H9 (cell line): ENCODE measurements around the gene MALAT1. TPM values are rescaled to one million over a fixed set of nuclear protein-coding genes. Genes with fewer than 3 reads are reported as not detected.

Experiments
- DNase-seq: peaks from one replicate; pipeline ENCODE4 v3.0.0-alpha.2; 2017
- H2AFZ ChIP-seq: one replicate; pipeline ENCODE4 v1.6.1; 2013; ENCODE audit warnings: mild to moderate bottlenecking, low read length, control low read depth, moderate library complexity
- H2AK5ac ChIP-seq: 2 replicates; pipeline ENCODE4 v1.6.1; 2013; ENCODE audit warnings: low read length, control low read depth, mixed read lengths; ENCODE audit not compliant: insufficient read length
- H2BK120ac ChIP-seq: one replicate; pipeline ENCODE4 v1.6.1; 2013; ENCODE audit warnings: low read depth, mild to moderate bottlenecking, low read length, control low read depth, inconsistent platforms; ENCODE audit not compliant: poor library complexity, severe bottlenecking
- H2BK12ac ChIP-seq: 2 replicates; pipeline ENCODE4 v1.6.1; 2013; ENCODE audit warnings: low read length, control low read depth, mixed read lengths, low read depth; ENCODE audit not compliant: insufficient read length
- H2BK15ac ChIP-seq: 2 replicates; pipeline ENCODE4 v1.6.1; 2013; ENCODE audit warnings: low read depth, low read length, control low read depth
- H2BK20ac ChIP-seq: one replicate; pipeline ENCODE4 v1.6.1; 2013; ENCODE audit warnings: low read depth, mild to moderate bottlenecking, low read length, control low read depth, inconsistent platforms; ENCODE audit not compliant: poor library complexity, severe bottlenecking
- H2BK5ac ChIP-seq: 2 replicates; pipeline ENCODE4 v1.6.1; 2013; ENCODE audit warnings: low read length, control low read depth, mixed read lengths; ENCODE audit not compliant: insufficient read length
- H3K14ac ChIP-seq: 2 replicates; pipeline ENCODE4 v1.6.1; 2013; ENCODE audit warnings: low read length, control low read depth; ENCODE audit not compliant: insufficient read depth
- H3K18ac ChIP-seq: 2 replicates; pipeline ENCODE4 v1.6.1; 2013; ENCODE audit warnings: low read depth, mild to moderate bottlenecking, mixed read lengths, low read length, control low read depth; ENCODE audit not compliant: insufficient read length
- H3K23ac ChIP-seq: 2 replicates; pipeline ENCODE4 v1.6.1; 2013; ENCODE audit warnings: low read length, control low read depth, mixed read lengths, low read depth; ENCODE audit not compliant: insufficient read length
- H3K23me2 ChIP-seq: 2 replicates; pipeline ENCODE4 v1.6.1; 2013; ENCODE audit warnings: low read depth, mild to moderate bottlenecking, mixed read lengths, low read length, control low read depth; ENCODE audit not compliant: insufficient read length, poor library complexity, severe bottlenecking
- H3K27ac ChIP-seq: 2 replicates; pipeline ENCODE4 v1.5.1; 2013; ENCODE audit warnings: low read length, control low read depth, mixed read lengths, low read depth; ENCODE audit not compliant: insufficient read length
- H3K27me3 ChIP-seq: 2 replicates; pipeline ENCODE4 v1.6.1; 2013; ENCODE audit warnings: low read length, control low read depth, inconsistent platforms; ENCODE audit not compliant: insufficient read depth
- H3K4ac ChIP-seq: 2 replicates; pipeline ENCODE4 v1.6.1; 2013; ENCODE audit warnings: low read depth, mild to moderate bottlenecking, control low read depth, inconsistent platforms, low read length, moderate library complexity
- H3K4me1 ChIP-seq: 2 replicates; pipeline ENCODE4 v1.6.1; 2013; ENCODE audit warnings: low read length, control low read depth, inconsistent platforms; ENCODE audit not compliant: insufficient read depth
- H3K4me2 ChIP-seq: 2 replicates; pipeline ENCODE4 v1.6.1; 2013; ENCODE audit warnings: low read length, control low read depth, mixed read lengths; ENCODE audit not compliant: insufficient read length, insufficient read depth
- H3K56ac ChIP-seq: 2 replicates; pipeline ENCODE4 v1.6.1; 2013; ENCODE audit warnings: low read depth, mild to moderate bottlenecking, mixed read lengths, low read length, control low read depth; ENCODE audit not compliant: insufficient read length
- H3K79me1 ChIP-seq: 2 replicates; pipeline ENCODE4 v1.6.1; 2013; ENCODE audit warnings: low read depth, mild to moderate bottlenecking, moderate library complexity, low read length, control low read depth, inconsistent platforms; ENCODE audit not compliant: insufficient read depth, poor library complexity, severe bottlenecking
- H3K79me2 ChIP-seq: 2 replicates; pipeline ENCODE4 v1.6.1; 2013; ENCODE audit warnings: low read length, control low read depth, inconsistent platforms; ENCODE audit not compliant: insufficient read depth
- H3K9ac ChIP-seq: 2 replicates; pipeline ENCODE4 v1.6.1; 2013; ENCODE audit warnings: low read length, control low read depth, mixed read lengths; ENCODE audit not compliant: insufficient read length; ENCODE audit errors: extremely low read depth
- H3K9me3 ChIP-seq: one replicate; pipeline ENCODE4 v1.6.1; 2013; ENCODE audit warnings: low read depth, low read length, inconsistent platforms; ENCODE audit not compliant: control insufficient read depth
- H3T11ph ChIP-seq: one replicate; pipeline ENCODE4 v1.6.1; 2013; ENCODE audit warnings: mild to moderate bottlenecking, low read length, control low read depth, inconsistent platforms
- H4K20me1 ChIP-seq: one replicate; pipeline ENCODE4 v1.6.1; 2013; ENCODE audit not compliant: control insufficient read depth, insufficient read length, insufficient read depth
- H4K5ac ChIP-seq: 2 replicates; pipeline ENCODE4 v1.6.1; 2013; ENCODE audit warnings: low read depth, mild to moderate bottlenecking, mixed read lengths, low read length, control low read depth; ENCODE audit not compliant: insufficient read length
- H4K8ac ChIP-seq: replicated peaks from 2 replicates; pipeline ENCODE4 v1.6.1; 2013; ENCODE audit warnings: low read length, control low read depth, mixed read lengths, low read depth; ENCODE audit not compliant: insufficient read length
- H4K91ac ChIP-seq: 2 replicates; pipeline ENCODE4 v1.6.1; 2013; ENCODE audit warnings: low read depth, mild to moderate bottlenecking, moderate library complexity, mixed read lengths, low read length, control low read depth; ENCODE audit not compliant: insufficient read length
- H3K27ac Mint-ChIP-seq, 3 experiments: 2 replicates in 2 of 3; 3 replicates in 1 of 3; pipeline ENCODE4 v1.8.0; 2020 to 2021; ENCODE audit warnings: mixed read lengths in 3 of 3, mild to moderate bottlenecking in 1 of 3, moderate library complexity in 1 of 3
- H3K27me3 Mint-ChIP-seq: 2 replicates; pipeline ENCODE4 v1.8.0; 2021; ENCODE audit warnings: low read depth, mild to moderate bottlenecking, moderate library complexity, mixed read lengths
- H3K36me3 Mint-ChIP-seq, 3 experiments: 2 replicates in 2 of 3; 3 replicates in 1 of 3; pipeline ENCODE4 v1.8.0; 2020 to 2021; ENCODE audit warnings: low read depth in 3 of 3, mixed read lengths in 3 of 3; ENCODE audit not compliant: insufficient read depth in 1 of 3
- H3K4me1 Mint-ChIP-seq, 2 experiments: 2 replicates each; pipeline ENCODE4 v1.8.0; 2020; ENCODE audit warnings: mixed read lengths in 2 of 2
- H3K4me3 Mint-ChIP-seq, 2 experiments: 2 replicates in 1 of 2; 3 replicates in 1 of 2; pipeline ENCODE4 v1.8.0; 2020 to 2021; ENCODE audit warnings: mild to moderate bottlenecking in 2 of 2, mixed read lengths in 2 of 2, moderate library complexity in 1 of 2
- H3K9me3 Mint-ChIP-seq, 2 experiments: 2 replicates in 1 of 2; 3 replicates in 1 of 2; pipeline ENCODE4 v1.8.0; 2020; ENCODE audit warnings: mild to moderate bottlenecking in 2 of 2, mixed read lengths in 2 of 2, moderate library complexity in 1 of 2
- WGBS: extraction: QIAGEN DNeasy Blood & Tissue Kit; methylation state at CpG from one replicate; pipeline ENCODE4 v1.1.7; 2013; ENCODE audit warnings: missing lambda C conversion rate, low lambda C conversion rate, mixed read lengths; ENCODE audit not compliant: insufficient read length; ENCODE audit errors: extremely low coverage; 5-methylcytosine and 5-hydroxymethylcytosine counted together
- total RNA-seq: library from RNA; stranded (reverse); gene quantifications from 2 replicates; pipeline ENCODE4 v1.2.1, GENCODE V29; 2021
- TF ChIP-seq, protein P1 (sequence below): fragments of 200-600 bp; sonication (generic); conservative IDR thresholded peaks from 3 replicates; pipeline ENCODE4 v1.8.0; 2021; ENCODE audit warnings: antibody characterized with exemption, mild to moderate bottlenecking

The MALAT1 gene
- total RNA-seq, 1 experiment from 2014 or later: 1,934 TPM

DNA sequence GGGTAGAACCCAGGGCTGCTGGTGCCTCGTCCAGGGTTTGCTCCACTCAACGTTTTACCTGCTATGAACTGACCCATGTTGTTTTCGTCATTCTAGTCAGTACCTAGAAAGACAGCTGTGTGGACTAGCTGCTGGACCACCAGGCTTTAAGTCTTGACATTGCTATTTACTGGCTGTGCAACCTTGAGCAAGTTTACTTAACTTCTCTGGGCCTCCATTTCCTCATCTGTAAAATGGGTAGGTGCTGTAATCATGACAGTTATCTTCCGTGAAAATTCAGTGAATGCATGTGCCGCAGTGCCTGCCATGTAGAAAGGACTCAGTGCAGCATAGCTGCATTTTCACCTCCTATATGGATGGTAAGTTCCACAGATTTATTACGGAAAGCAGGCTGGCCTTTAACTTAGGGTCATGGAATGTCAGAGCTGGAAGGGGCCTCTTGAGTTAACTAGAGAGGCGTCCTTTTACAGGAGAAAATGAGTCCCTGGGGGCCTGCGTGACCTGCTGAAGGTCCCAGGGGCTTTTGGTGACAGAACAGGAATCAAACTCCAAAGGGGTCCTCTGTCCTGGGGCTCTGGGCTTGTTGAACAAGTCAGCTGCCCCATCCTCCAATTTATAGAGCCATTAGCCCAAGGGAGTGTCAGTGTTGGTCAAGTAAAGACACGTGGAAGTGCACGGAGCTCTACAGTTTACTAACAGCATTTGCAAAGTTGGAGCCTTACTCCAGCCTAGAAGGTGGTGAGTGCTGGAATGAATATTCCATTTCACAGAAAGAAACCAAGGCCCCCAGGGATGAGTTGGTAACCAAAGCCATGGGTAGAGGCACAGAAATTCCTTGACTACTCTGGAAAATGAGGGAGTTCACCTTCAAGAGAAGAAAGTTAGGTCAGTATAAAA is 12.0 kb upstream of the MALAT1 start:
- WGBS: no CpG with 5 or more reads among the region's 10 CpGs
- H3K36me3 Mint-ChIP-seq: no peaks in the 10 kb centered on the region; a peak in 1 of 7 replicates
- H3K27me3 Mint-ChIP-seq: peaks cover 6% of the 10 kb centered on the region

More for the DNA sequence above, 12.0 kb upstream of the MALAT1 start:
- H2BK12ac ChIP-seq: peak overlapping the region; percentile 78
- peak overlapping the region; percentile 70 for H4K91ac ChIP-seq
- peak overlapping the region; percentile 89 for H3K18ac ChIP-seq
- Mint-ChIP-seq H3K9me3 (no peaks in the 10 kb centered on the region; a peak in 1 of 5 replicates), H3K4me1 (peaks cover 70 to 71% of the 10 kb centered on the region in 2 experiments), H3K4me3 (peak overlapping the region in 1 of 2 experiments; percentile 78; a peak in 3 of 5 replicates), H3K27ac (peak overlapping the region; percentile 96 to 98 (median 97))
- H3K4me1 ChIP-seq: peaks cover 25% of the 10 kb centered on the region
- H3T11ph ChIP-seq: peak overlapping the region; percentile 81
- H3K4me2 ChIP-seq: peak overlapping the region; percentile 27
- no peaks in the 10 kb centered on the region for H3K79me1 ChIP-seq
- H4K5ac ChIP-seq: peak overlapping the region; percentile 50
- no peaks in the 10 kb centered on the region for H3K9me3 ChIP-seq
- H3K56ac ChIP-seq: no peak overlapping the region
- no peak for DNase-seq
- peak overlapping the region; percentile 19 for H2AK5ac ChIP-seq
- no peak overlapping the region for H4K8ac ChIP-seq
- H3K9ac ChIP-seq: no peak overlapping the region
- no peaks in the 10 kb centered on the region for H3K79me2 ChIP-seq
- no peak overlapping the region for H2AFZ ChIP-seq
- peak overlapping the region; percentile 95 for H3K27ac ChIP-seq
- peak overlapping the region; percentile 27 for H2BK120ac ChIP-seq
- peaks cover 13% of the 10 kb centered on the region for H3K23me2 ChIP-seq
- peak overlapping the region; percentile 87 for H2BK5ac ChIP-seq
- H4K20me1 ChIP-seq: no peaks in the 10 kb centered on the region
- H2BK15ac ChIP-seq: no peak overlapping the region
- peak overlapping the region; percentile 80; the same call in 1 of the 2 replicates for H3K14ac ChIP-seq
- TF ChIP-seq, protein P1, sequence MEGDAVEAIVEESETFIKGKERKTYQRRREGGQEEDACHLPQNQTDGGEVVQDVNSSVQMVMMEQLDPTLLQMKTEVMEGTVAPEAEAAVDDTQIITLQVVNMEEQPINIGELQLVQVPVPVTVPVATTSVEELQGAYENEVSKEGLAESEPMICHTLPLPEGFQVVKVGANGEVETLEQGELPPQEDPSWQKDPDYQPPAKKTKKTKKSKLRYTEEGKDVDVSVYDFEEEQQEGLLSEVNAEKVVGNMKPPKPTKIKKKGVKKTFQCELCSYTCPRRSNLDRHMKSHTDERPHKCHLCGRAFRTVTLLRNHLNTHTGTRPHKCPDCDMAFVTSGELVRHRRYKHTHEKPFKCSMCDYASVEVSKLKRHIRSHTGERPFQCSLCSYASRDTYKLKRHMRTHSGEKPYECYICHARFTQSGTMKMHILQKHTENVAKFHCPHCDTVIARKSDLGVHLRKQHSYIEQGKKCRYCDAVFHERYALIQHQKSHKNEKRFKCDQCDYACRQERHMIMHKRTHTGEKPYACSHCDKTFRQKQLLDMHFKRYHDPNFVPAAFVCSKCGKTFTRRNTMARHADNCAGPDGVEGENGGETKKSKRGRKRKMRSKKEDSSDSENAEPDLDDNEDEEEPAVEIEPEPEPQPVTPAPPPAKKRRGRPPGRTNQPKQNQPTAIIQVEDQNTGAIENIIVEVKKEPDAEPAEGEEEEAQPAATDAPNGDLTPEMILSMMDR: no peak
- no peak overlapping the region for H2BK20ac ChIP-seq
- no peak overlapping the region for H3K23ac ChIP-seq
- peak overlapping the region; percentile 74 for H3K4ac ChIP-seq
- no peaks in the 10 kb centered on the region for H3K27me3 ChIP-seq
